Stimulated activated CD4-positive, alpha-beta T cell treated with anti-CD3 and anti-CD28 coated beads, Interleukin-1b, Interleukin-23, amount 100 ng/mL, for 24 hours (primary cell): ENCODE data around the gene EMD.
"Not testable (repeated sequence)": the region's sequence is repeated elsewhere in the genome, so short reads cannot be mapped to it uniquely, and the experiment has no call there.

Experiments used
- DNase-seq, 4 experiments: peaks; one replicate each; pipeline ENCODE4 v3.0.0-alpha.2; 2020; ENCODE audit warnings: low read depth in 4 of 4, low spot score in 1 of 4

EMD gene

GRCh38 chrX:154378799-154379568, at the start of gene EMD:
Gene EMD, plus strand, starts transcription at chrX:154379295. Its CDS starts 190 bp downstream, at chrX:154379485.
- peak; percentile 79 to 92 (median 84) for DNase-seq

- DNase-seq = no peak
Measured at GRCh38 chrX:154332561-154332960, 46.5 kb upstream of the EMD start.

GRCh38 chrX:154333116-154333515, 46.0 kb upstream of the EMD start:
- DNase-seq = no peak

- no peak for DNase-seq
Measured at GRCh38 chrX:154333837-154334271, 45.2 kb upstream of the EMD start.

GRCh38 chrX:154334496-154334895, 44.6 kb upstream of the EMD start:
- no peak for DNase-seq

- not testable (repeated sequence) for DNase-seq
Measured at GRCh38 chrX:154341399-154342298, 37.4 kb upstream of the EMD start.

- DNase-seq = not testable (repeated sequence)
Measured at GRCh38 chrX:154343063-154343462, 36.0 kb upstream of the EMD start.

- not testable (repeated sequence) for DNase-seq
Measured at GRCh38 chrX:154343620-154344019, 35.5 kb upstream of the EMD start.

GRCh38 chrX:154348114-154348531, 31.0 kb upstream of the EMD start:
- DNase-seq = no peak

- no peak for DNase-seq
Measured at GRCh38 chrX:154348646-154349358, 30.3 kb upstream of the EMD start.

GRCh38 chrX:154349359-154349935, 29.6 kb upstream of the EMD start:
- DNase-seq = no peak

- DNase-seq = no peak
Measured at GRCh38 chrX:154349979-154350378, 29.1 kb upstream of the EMD start.

GRCh38 chrX:154350429-154351182, 28.5 kb upstream of the EMD start:
- no peak for DNase-seq

- no peak for DNase-seq
Measured at GRCh38 chrX:154351183-154352011, 27.7 kb upstream of the EMD start.

GRCh38 chrX:154352012-154352401, 27.1 kb upstream of the EMD start:
- DNase-seq = no peak

- DNase-seq = no peak
Measured at GRCh38 chrX:154352466-154352865, 26.6 kb upstream of the EMD start.

- no peak for DNase-seq
Measured at GRCh38 chrX:154353172-154353843, 25.8 kb upstream of the EMD start.

- DNase-seq = no peak
Measured at GRCh38 chrX:154354013-154354412, 25.1 kb upstream of the EMD start.

- DNase-seq = no peak
Measured at GRCh38 chrX:154354516-154354915, 24.6 kb upstream of the EMD start.
